ENCODE results near the gene SNRPB2.

Gene SNRPB2

GRCh38 chr20:16729565-16730460 is at the start of gene SNRPB2:
Gene SNRPB2, plus strand, starts transcription at chr20:16730026. Its CDS starts 1,677 bp downstream, at chr20:16731703.
- peak within 1 kb of the TSS; percentile 92 for H3K4me2 ChIP-seq (ENCODE audit: low read depth, low read length, poor library complexity, severe bottlenecking)
- H2AFZ ChIP-seq (ENCODE audit: low read length) = peak within 1 kb of the TSS; percentile 99
- H3K36me3 ChIP-seq (ENCODE audit: insufficient read depth, low read length) = peaks cover 17% of the 10 kb centered on the region; the same call in 1 of the 2 replicates
- no peaks in the 10 kb centered on the region for H3K9me3 ChIP-seq (ENCODE audit: insufficient read depth, low read depth, low read length)
- H3K4me1 ChIP-seq (ENCODE audit: insufficient read depth, low read length, poor library complexity, severe bottlenecking) = peaks cover 48% of the 10 kb centered on the region
- H3K79me2 ChIP-seq (ENCODE audit: insufficient read depth, low read length) = peaks cover 49% of the 10 kb centered on the region
- no peaks in the 10 kb centered on the region for H3K9me2 ChIP-seq (replicated peaks; ENCODE audit: low read depth, low read length)
- H3F3A ChIP-seq (ENCODE audit: low read depth) = peaks cover 5% of the 10 kb centered on the region; the same call in 1 of the 2 replicates
- peaks cover 46% of the 10 kb centered on the region for H3K27me3 ChIP-seq (ENCODE audit: insufficient read depth, low read length, poor library complexity, severe bottlenecking)
- H4K20me1 ChIP-seq (ENCODE audit: insufficient read depth, low read length, poor library complexity, severe bottlenecking) = peaks cover 45% of the 10 kb centered on the region
- TF ChIP-seq CTCF (conservative IDR thresholded peaks at IDR 0.05; ENCODE audit: low read length) (no peak), EZH2phosphoT487 (IDR thresholded peaks at IDR 0.05; ENCODE audit: borderline replicate concordance) (no peak)
- peak within 1 kb of the TSS; percentile 93 for H3K9ac ChIP-seq (ENCODE audit: low read depth, low read length, poor library complexity, severe bottlenecking)
- H3K4me3 ChIP-seq (ENCODE audit: low read length, poor library complexity, severe bottlenecking) = peak within 1 kb of the TSS; percentile 100

DNA sequence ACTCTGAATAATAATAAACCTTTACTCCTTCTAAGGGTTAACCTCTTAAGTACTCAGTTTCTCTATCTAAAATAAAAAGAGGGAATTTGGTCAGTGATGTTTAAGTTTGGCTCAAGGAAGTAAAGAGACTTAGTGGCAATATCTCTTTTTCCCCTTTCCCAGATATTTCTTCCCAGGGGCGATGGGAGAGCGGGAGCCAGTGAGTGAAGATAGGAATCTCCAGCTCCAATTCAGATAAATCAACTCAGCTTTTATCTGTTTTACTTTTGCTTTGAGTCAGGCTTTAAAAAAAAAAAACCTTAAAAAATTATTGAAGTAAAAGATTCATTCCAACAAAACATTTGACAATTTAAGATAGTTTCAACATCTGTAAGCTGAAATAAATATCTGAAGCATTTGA is 45.4 kb upstream of the SNRPB2 start:
- H3K27me3 ChIP-seq (ENCODE audit: insufficient read depth, low read length, poor library complexity, severe bottlenecking) = no peaks in the 10 kb centered on the region
- H3K9ac ChIP-seq (ENCODE audit: low read depth, low read length, poor library complexity, severe bottlenecking) = no peak overlapping the region
- no peaks in the 10 kb centered on the region for H3K9me2 ChIP-seq (replicated peaks; ENCODE audit: low read depth, low read length)
- no peak overlapping the region for H3K4me2 ChIP-seq (ENCODE audit: low read depth, low read length, poor library complexity, severe bottlenecking)
- H3K79me2 ChIP-seq (ENCODE audit: insufficient read depth, low read length) = no peaks in the 10 kb centered on the region
- H3F3A ChIP-seq (ENCODE audit: low read depth) = no peaks in the 10 kb centered on the region
- no peak overlapping the region for H2AFZ ChIP-seq (ENCODE audit: low read length)
- no peak for TF ChIP-seq CTCF (conservative IDR thresholded peaks at IDR 0.05; ENCODE audit: low read length)
- no peak for TF ChIP-seq EZH2phosphoT487 (IDR thresholded peaks at IDR 0.05; ENCODE audit: borderline replicate concordance)
- H3K36me3 ChIP-seq (ENCODE audit: insufficient read depth, low read length) = no peaks in the 10 kb centered on the region
- H3K9me3 ChIP-seq (ENCODE audit: insufficient read depth, low read depth, low read length) = no peaks in the 10 kb centered on the region
- no peak overlapping the region for H3K4me3 ChIP-seq (ENCODE audit: low read length, poor library complexity, severe bottlenecking)
- no peaks in the 10 kb centered on the region for H4K20me1 ChIP-seq (ENCODE audit: insufficient read depth, low read length, poor library complexity, severe bottlenecking)
- no peaks in the 10 kb centered on the region for H3K4me1 ChIP-seq (ENCODE audit: insufficient read depth, low read length, poor library complexity, severe bottlenecking)

- Histone ChIP-seq H4K20me1 (ENCODE audit: insufficient read depth, low read length, poor library complexity, severe bottlenecking) (no peaks in the 10 kb centered on the region), H3K79me2 (ENCODE audit: insufficient read depth, low read length) (no peaks in the 10 kb centered on the region), H3K4me1 (ENCODE audit: insufficient read depth, low read length, poor library complexity, severe bottlenecking) (peaks cover 9% of the 10 kb centered on the region), H3K4me2 (ENCODE audit: low read depth, low read length, poor library complexity, severe bottlenecking) (no peak overlapping the region), H2AFZ (ENCODE audit: low read length) (no peak overlapping the region), H3K9ac (ENCODE audit: low read depth, low read length, poor library complexity, severe bottlenecking) (no peak overlapping the region), H3F3A (ENCODE audit: low read depth) (no peaks in the 10 kb centered on the region), H3K27me3 (ENCODE audit: insufficient read depth, low read length, poor library complexity, severe bottlenecking) (no peaks in the 10 kb centered on the region), H3K9me2 (replicated peaks; ENCODE audit: low read depth, low read length) (no peaks in the 10 kb centered on the region), H3K36me3 (ENCODE audit: insufficient read depth, low read length) (no peaks in the 10 kb centered on the region), H3K9me3 (ENCODE audit: insufficient read depth, low read depth, low read length) (no peaks in the 10 kb centered on the region), H3K4me3 (ENCODE audit: low read length, poor library complexity, severe bottlenecking) (no peak overlapping the region)
- TF ChIP-seq EZH2phosphoT487 (IDR thresholded peaks at IDR 0.05; ENCODE audit: borderline replicate concordance) = no peak
- no peak for TF ChIP-seq CTCF (conservative IDR thresholded peaks at IDR 0.05; ENCODE audit: low read length)
Observed at GRCh38 chr20:16689906-16690305, 39.9 kb upstream of the SNRPB2 start.
